Stomach (tissue), 4 donors: ENCODE results near the gene TRAPPC6A.

Experiments
- CTCF ChIP-seq, 7 experiments: fragments of 450-650 bp in 4 of 7; fragments of 200-600 bp in 3 of 7; sonication (generic) in 3 of 7; IDR thresholded peaks; one replicate each; pipeline ENCODE4 v1.5.1; 2016 to 2019; ENCODE audit warnings: antibody characterized with exemption in 7 of 7, control low read depth in 2 of 7, mild to moderate bottlenecking in 1 of 7
- POLR2A ChIP-seq, 4 donors: fragments of 450-650 bp; IDR thresholded peaks; one replicate each; pipeline ENCODE4 v1.6.1; 2016; ENCODE audit warnings: antibody characterized with exemption in 4 of 4, control low read depth in 2 of 4, mild to moderate bottlenecking in 1 of 4, moderate library complexity in 1 of 4
- POLR2AphosphoS5 ChIP-seq, 3 donors: sonication (generic); formaldehyde crosslinking; IDR thresholded peaks; one replicate each; pipeline ENCODE4 v1.6.1; 2016; ENCODE audit warnings: antibody characterized with exemption in 3 of 3

GRCh38 chr19:45151821-45152503 is 26.1 kb downstream of the TRAPPC6A start:
- TF ChIP-seq CTCF (IDR thresholded peaks at IDR 0.05) (no peak), POLR2A (IDR thresholded peaks at IDR 0.05) (no peak), POLR2AphosphoS5 (IDR thresholded peaks at IDR 0.05) (no peak)
